DMS79 (cell line): ENCODE measurements around the gene CTNNA2.
A peak's percentile ranks its signal among the peaks of the same experiment; 100 is the strongest.

Experiments
- DNase-seq: peaks from one replicate; lab custom pipeline; 2025; lab: John Stamatoyannopoulos, UW

CTNNA2 gene

DNA sequence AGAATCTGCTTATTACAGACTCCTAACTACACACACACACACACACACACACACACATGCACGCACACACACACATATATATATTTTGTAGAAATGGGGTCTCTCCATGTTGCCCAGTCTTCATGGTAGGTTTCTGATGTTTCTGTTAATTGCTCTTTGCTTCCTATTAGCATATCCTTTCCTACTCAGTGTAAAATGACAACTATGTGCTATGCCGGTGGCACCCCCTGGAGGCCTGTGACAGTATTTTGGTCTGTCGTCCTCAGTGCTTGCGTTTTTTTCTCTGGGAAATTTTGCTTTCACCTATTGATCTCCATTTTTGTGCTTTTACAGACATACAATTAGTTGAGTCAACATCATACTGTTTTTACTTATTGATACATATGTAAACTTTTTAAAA lies 469.6 kb downstream of the CTNNA2 start:
- no peak for DNase-seq

DNA sequence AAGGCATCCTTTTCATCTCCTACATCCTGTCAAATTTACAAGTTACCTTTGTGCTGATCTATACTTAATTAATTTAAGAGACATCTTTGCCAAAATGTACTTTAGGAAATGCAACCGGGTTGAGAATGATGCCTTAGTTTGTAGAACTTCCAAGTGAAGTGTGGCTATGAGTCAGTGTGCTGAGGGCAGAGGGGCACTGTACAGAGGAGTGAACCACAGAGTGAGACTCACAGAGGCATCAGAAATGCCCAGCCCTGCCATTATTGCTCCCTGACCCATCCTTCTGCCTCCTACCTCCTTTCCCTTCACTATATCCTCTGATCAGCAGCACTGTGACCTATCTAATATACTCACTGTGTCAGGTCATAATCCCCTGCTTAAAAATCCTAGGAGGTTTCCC lies 471.6 kb downstream of the CTNNA2 start:
- no peak for DNase-seq

- no peak for DNase-seq
These were observed 472.3 kb downstream of the CTNNA2 start for GRCh38 chr2:79985145-79985544.

DNA sequence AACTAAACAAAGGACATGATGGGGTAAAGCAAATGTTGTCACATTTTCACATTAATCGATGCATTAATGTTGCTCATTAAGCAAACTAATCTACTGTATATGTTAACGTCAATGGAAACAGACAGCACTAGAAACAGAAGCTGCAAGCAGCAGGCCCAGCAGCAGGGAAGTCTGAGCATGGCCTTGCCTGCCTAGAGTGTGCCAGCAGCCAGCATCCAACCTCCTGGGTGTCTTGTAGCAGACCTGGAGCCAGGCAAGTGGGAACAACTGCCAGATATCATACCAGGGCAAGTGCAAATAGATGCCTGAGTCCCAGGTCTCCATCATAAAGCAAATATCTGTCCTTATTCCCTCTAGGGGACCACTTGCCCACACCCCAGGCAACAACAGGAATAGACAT lies 472.7 kb downstream of the CTNNA2 start:
- no peak for DNase-seq

DNA sequence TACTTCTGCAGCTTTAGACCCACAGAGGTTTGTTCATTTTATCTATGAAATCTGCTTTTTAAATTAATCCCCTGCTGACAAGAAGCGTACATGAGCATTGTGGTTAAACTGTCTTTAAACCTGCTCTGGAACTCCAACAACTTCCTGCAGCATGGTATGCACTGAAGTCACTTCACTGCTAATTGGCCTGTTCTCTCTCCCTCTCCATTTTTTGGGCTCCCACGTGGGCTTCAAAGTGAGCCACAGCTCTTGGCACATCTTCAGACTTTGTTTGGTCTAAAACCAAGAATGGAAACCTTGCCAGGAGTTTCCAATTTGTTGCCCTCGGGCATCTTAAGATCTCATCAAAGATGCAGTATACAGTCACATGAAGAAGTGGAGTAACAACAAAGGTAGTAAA lies 480.3 kb downstream of the CTNNA2 start:
- DNase-seq: peak; percentile 71

GRCh38 chr2:79994161-79994560 lies 481.3 kb downstream of the CTNNA2 start:
- no peak for DNase-seq

GRCh38 chr2:79994965-79995364 lies 482.1 kb downstream of the CTNNA2 start:
- no peak for DNase-seq

DNA sequence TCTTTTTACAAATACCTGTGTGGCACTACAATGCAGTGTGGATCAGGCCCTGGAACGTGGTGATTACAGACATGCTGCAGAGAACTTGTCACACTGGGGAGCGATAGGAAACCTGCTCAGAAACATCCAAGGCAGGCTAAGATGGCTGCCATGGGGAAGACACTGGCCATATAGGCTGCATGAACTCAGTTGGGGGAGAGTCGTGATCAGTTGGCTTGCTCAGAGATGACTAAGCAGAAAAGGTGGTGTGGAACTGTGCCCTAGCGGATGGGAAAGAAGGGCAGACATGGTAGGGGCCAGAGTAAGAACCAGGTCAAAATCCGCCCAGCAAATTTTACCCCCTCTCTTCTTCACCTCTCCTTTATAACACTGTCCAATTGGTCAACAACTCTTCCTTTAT lies 483.9 kb downstream of the CTNNA2 start:
- no peak for DNase-seq

DNA sequence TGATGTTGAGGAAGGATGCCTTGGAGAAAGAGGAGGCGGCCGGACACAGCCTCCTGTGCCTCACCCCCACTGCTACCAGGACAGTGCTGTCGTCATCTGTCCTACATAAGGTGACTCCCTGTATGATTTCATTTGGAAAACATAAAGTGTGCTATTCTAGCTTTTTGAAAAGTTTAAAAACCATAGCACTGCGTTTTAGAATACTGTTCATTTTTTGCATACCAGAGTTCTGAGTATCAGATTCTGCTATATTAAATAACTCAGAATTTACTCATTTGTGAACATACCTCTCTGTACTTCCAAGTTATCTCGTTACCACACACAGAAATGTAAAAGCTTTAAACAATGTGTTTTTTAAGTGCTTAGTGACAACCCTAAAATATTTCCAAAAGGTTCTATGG lies 488.9 kb downstream of the CTNNA2 start:
- DNase-seq: no peak

- DNase-seq: no peak
These were observed 489.3 kb downstream of the CTNNA2 start for GRCh38 chr2:80002112-80002511.

DNA sequence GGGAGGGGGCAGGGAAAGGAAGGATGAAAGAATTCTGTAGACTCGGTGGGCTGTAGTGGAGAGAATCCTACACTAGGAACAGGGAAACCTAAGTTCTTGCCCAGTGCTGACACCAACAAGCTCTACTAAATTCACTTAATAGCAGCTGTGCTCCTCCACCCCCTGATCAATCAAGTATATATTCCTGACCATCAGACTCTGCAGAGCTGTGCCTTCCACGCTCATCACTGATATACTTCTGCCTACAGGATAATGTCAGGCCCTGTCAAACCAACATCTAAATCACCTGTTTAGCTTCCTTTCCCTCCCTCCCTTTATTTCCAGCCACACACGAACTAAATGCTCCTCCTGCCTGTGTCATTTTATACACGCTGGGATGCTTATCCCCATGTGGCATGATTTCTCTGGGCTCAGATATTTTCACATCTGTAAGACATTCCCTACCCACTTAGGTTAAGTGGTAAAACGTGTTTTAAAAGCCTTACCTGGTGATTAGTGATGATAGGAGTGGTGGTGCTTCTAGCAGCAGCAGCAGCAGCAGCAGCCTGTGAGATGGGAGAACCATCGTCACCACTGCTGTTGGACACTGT lies 489.8 kb downstream of the CTNNA2 start:
- no peak for DNase-seq

- peak; percentile 71 for DNase-seq
These were observed 495.1 kb downstream of the CTNNA2 start for GRCh38 chr2:80007777-80008503.

GRCh38 chr2:80008596-80008995 lies 495.7 kb downstream of the CTNNA2 start:
- no peak for DNase-seq

DNA sequence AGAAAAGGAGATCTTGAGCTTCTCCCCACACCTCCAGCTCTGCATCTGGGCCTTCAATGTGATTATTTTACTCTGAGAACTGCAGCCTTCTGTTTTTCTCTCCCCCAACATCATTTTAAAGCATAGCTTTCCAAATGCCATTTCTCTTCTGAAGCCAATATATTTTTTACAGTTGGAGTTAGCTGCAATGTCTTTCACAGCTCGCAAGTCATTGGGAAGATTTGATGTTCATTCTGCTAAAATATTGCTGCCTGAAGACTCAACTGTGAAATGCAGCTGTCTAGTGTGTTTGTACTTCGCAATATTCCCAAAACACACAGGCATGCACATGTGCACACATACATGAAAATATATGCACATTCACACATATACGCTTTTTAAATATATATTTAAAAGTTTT lies 496.4 kb downstream of the CTNNA2 start:
- DNase-seq: no peak

DNA sequence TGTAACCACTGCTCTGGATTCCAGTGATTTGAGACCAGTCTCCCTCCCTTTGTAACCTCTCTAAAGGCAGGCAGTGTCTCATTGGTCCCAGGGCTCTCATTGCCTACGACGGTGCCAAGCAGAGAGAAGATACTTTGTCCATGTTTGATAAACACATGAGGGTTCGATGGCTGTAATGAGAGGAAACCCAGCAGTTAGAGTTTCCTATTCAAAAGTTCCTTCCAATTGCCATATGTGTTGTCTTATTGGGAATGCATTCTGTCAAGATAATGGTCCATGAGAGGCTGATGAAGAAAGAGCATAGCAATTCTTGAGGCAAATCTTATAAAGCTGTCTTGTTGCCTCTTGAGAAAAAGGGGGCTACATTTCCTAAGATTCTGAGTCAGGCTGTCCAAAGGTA lies 499.2 kb downstream of the CTNNA2 start:
- DNase-seq: no peak

GRCh38 chr2:80014637-80015036 lies 501.8 kb downstream of the CTNNA2 start:
- DNase-seq: no peak

- DNase-seq: no peak
These were observed 503.3 kb downstream of the CTNNA2 start for GRCh38 chr2:80016171-80016570.

GRCh38 chr2:80019571-80020460 lies 507.0 kb downstream of the CTNNA2 start:
- peak; percentile 39 for DNase-seq

GRCh38 chr2:80022018-80022417 lies 509.2 kb downstream of the CTNNA2 start:
- DNase-seq: no peak

- no peak for DNase-seq
These were observed 513.3 kb downstream of the CTNNA2 start for GRCh38 chr2:80026040-80026729.

DNA sequence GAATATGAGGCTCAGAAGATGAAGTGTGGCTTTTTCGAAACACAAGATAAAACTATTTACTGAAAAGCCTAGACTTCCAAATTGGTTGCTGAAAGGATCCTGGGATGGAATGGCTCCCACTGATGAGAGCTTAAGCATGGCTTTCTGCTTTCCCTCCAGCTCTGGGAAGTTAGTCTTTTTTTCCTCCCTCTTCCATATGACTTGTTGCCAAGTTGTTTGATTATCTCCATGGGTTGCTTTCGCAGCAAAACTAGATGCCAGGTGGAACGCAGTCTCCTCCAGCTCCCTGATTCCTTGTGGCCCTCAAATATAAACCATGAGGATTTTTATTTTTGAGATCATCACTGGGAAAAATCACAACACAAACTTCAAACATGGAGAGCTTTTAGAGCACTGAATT lies 515.2 kb downstream of the CTNNA2 start:
- DNase-seq: no peak

DNA sequence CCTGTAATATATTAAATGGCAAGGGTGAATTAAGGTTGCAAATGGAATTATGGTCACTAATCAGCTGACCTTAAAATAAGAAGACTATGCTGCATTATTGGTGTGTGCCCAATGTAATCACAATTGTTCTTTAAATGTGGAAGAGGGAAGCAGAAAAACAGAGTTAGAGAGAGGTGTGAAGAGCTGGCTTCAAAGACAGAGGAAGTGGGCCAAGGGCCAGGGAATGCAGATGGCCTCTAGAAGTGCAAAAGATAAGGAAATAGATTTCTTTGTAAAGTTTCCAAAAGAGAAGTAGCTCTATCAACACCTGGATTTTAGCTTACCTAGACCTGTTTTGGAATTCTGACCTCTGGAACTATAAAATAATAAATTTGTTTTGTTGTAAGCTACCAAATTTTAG lies 515.7 kb downstream of the CTNNA2 start:
- DNase-seq: no peak
